HL-60 (cell line): Measurements from ENCODE around the gene RGSL1.

Experiments
- CTCF ChIP-seq: IDR thresholded peaks from one replicate; pipeline ENCODE4 v1.5.1; 2011; ENCODE audit warnings: low read length, control low read depth, inconsistent platforms; ENCODE audit not compliant: insufficient read depth
- GABPA ChIP-seq: IDR thresholded peaks from 2 replicates; pipeline ENCODE4 v1.6.1; 2012; ENCODE audit warnings: low read depth
- POLR2AphosphoS5 ChIP-seq: IDR thresholded peaks from 2 replicates; pipeline ENCODE4 v1.6.1; 2012; ENCODE audit warnings: low read depth
- REST ChIP-seq: IDR thresholded peaks from 2 replicates; pipeline ENCODE4 v1.6.1; 2012; ENCODE audit warnings: low read depth; ENCODE audit not compliant: insufficient replicate concordance
- SPI1 ChIP-seq: IDR thresholded peaks from 2 replicates; pipeline ENCODE4 v1.6.1; 2012; ENCODE audit warnings: low read depth, mild to moderate bottlenecking, borderline replicate concordance

- TF ChIP-seq CTCF (no peak), POLR2AphosphoS5 (no peak), SPI1 (no peak), REST (no peak), GABPA (no peak)
Observed at GRCh38 chr1:182488803-182489202, 38.9 kb downstream of the RGSL1 start.
